DOHH2 (cell line): ENCODE measurements around the gene SHE.

ENCODE experiments used
- H3F3A ChIP-seq: fragments of 200-600 bp; sonication (generic), shearing (Covaris generic); 2 replicates; pipeline ENCODE4 v1.6.0; 2016; ENCODE audit warnings: antibody characterized with exemption, mild to moderate bottlenecking; ENCODE audit not compliant: control insufficient read depth, insufficient read depth
- H3K27ac ChIP-seq: fragments of 200-600 bp; sonication (generic); 2 replicates; pipeline ENCODE4 v1.5.1; 2014; ENCODE audit warnings: low read depth, mild to moderate bottlenecking, low read length, moderate library complexity
- H3K27me3 ChIP-seq: fragments of 200-600 bp; sonication (generic); 2 replicates; pipeline ENCODE4 v1.6.1; 2014; ENCODE audit warnings: mild to moderate bottlenecking, low read length, mixed read lengths; ENCODE audit not compliant: control insufficient read depth
- H3K36me3 ChIP-seq: fragments of 200-600 bp; sonication (generic); 2 replicates; pipeline ENCODE4 v1.6.1; 2014; ENCODE audit warnings: mild to moderate bottlenecking, low read length, moderate library complexity, mixed read lengths; ENCODE audit not compliant: control insufficient read depth
- H3K4me1 ChIP-seq: fragments of 200-600 bp; sonication (generic); 2 replicates; pipeline ENCODE4 v1.6.1; 2014; ENCODE audit warnings: mild to moderate bottlenecking, low read length, mixed read lengths; ENCODE audit not compliant: control insufficient read depth
- H3K4me2 ChIP-seq: fragments of 200-600 bp; sonication (generic); 2 replicates; pipeline ENCODE4 v1.6.0; 2014; ENCODE audit warnings: mild to moderate bottlenecking, low read length, moderate library complexity
- H3K4me3 ChIP-seq: fragments of 200-600 bp; sonication (generic); 2 replicates; pipeline ENCODE4 v1.5.1; 2014; ENCODE audit warnings: mild to moderate bottlenecking, low read length, mixed read lengths
- H3K79me2 ChIP-seq: fragments of 200-600 bp; sonication (generic); 2 replicates; pipeline ENCODE4 v1.6.1; 2014; ENCODE audit warnings: mild to moderate bottlenecking, low read length, mixed read lengths; ENCODE audit not compliant: control insufficient read depth
- H3K9me2 ChIP-seq: fragments of 200-600 bp; sonication (generic); replicated peaks from 2 replicates; pipeline ENCODE4 v1.6.1; 2014; ENCODE audit warnings: mild to moderate bottlenecking, low read length, mixed read lengths; ENCODE audit not compliant: control insufficient read depth
- H3K9me3 ChIP-seq: fragments of 200-600 bp; sonication (generic); 2 replicates; pipeline ENCODE4 v1.6.1; 2014; ENCODE audit warnings: antibody characterized with exemption, low read length, mixed read lengths; ENCODE audit not compliant: control insufficient read depth, insufficient read depth
- H4K20me1 ChIP-seq: fragments of 200-600 bp; sonication (generic); 2 replicates; pipeline ENCODE4 v1.6.0; 2014; ENCODE audit warnings: low read depth, mild to moderate bottlenecking, antibody characterized with exemption, low read length, moderate library complexity; ENCODE audit not compliant: control insufficient read depth, insufficient read depth
- CTCF ChIP-seq: fragments of 200-600 bp; sonication (generic); IDR thresholded peaks from one replicate; pipeline ENCODE4 v1.5.1; 2014; ENCODE audit warnings: antibody characterized with exemption, mild to moderate bottlenecking, low read depth, low read length; ENCODE audit not compliant: poor library complexity, severe bottlenecking
- EZH2phosphoT487 ChIP-seq: fragments of 200-600 bp; sonication (generic); IDR thresholded peaks from 2 replicates; pipeline ENCODE4 v1.6.1; 2017; ENCODE audit warnings: borderline replicate concordance, mild to moderate bottlenecking, antibody characterized with exemption, low read length, moderate library complexity, mixed read lengths

The SHE gene

GRCh38 chr1:154466921-154467417 is 35.2 kb downstream of the SHE start:
- Histone ChIP-seq H3K36me3 (no peaks in the 10 kb centered on the region), H3K27ac (no peak overlapping the region)
- TF ChIP-seq CTCF (no peak), EZH2phosphoT487 (no peak)

GRCh38 chr1:154466206-154466605 is 36.0 kb downstream of the SHE start:
- no peaks in the 10 kb centered on the region for H3F3A ChIP-seq
- H3K4me2 ChIP-seq = no peak overlapping the region
- no peaks in the 10 kb centered on the region for H3K4me1 ChIP-seq
- no peaks in the 10 kb centered on the region for H3K9me2 ChIP-seq
- H3K27me3 ChIP-seq = peaks cover 23% of the 10 kb centered on the region
- TF ChIP-seq EZH2phosphoT487 = no peak
- TF ChIP-seq CTCF = no peak
- no peak overlapping the region for H3K4me3 ChIP-seq
- no peak overlapping the region for H3K27ac ChIP-seq
- H3K9me3 ChIP-seq = no peaks in the 10 kb centered on the region
- H4K20me1 ChIP-seq = no peaks in the 10 kb centered on the region
- H3K79me2 ChIP-seq = no peaks in the 10 kb centered on the region
- H3K36me3 ChIP-seq = no peaks in the 10 kb centered on the region

More at GRCh38 chr1:154466921-154467417, 35.2 kb downstream of the SHE start:
- Histone ChIP-seq H3K9me2 (no peaks in the 10 kb centered on the region), H3K27me3 (peaks cover 23% of the 10 kb centered on the region), H3F3A (no peaks in the 10 kb centered on the region), H3K4me1 (no peaks in the 10 kb centered on the region), H3K4me3 (no peak overlapping the region), H3K9me3 (no peaks in the 10 kb centered on the region), H4K20me1 (no peaks in the 10 kb centered on the region), H3K79me2 (no peaks in the 10 kb centered on the region), H3K4me2 (no peak overlapping the region)

GRCh38 chr1:154465621-154466195 is 36.5 kb downstream of the SHE start:
- H3K9me3 ChIP-seq = no peaks in the 10 kb centered on the region
- H3F3A ChIP-seq = no peaks in the 10 kb centered on the region
- H3K4me2 ChIP-seq = no peak overlapping the region
- H4K20me1 ChIP-seq = no peaks in the 10 kb centered on the region
- TF ChIP-seq EZH2phosphoT487 (no peak), CTCF (no peak)
- no peak overlapping the region for H3K4me3 ChIP-seq
- no peaks in the 10 kb centered on the region for H3K4me1 ChIP-seq
- H3K79me2 ChIP-seq = no peaks in the 10 kb centered on the region
- H3K27me3 ChIP-seq = peaks cover 23% of the 10 kb centered on the region
- H3K27ac ChIP-seq = no peak overlapping the region
- no peaks in the 10 kb centered on the region for H3K9me2 ChIP-seq
- no peaks in the 10 kb centered on the region for H3K36me3 ChIP-seq
